HFFc6 (cell line): ENCODE results near the gene PPP1R14B. TPM values are rescaled to one million over a fixed set of nuclear protein-coding genes. Genes with fewer than 3 reads are reported as not detected.

Experiments used
- DNase-seq: peaks from one replicate; pipeline ENCODE4 v3.0.0-alpha.2; 2018
- H3K27ac Mint-ChIP-seq: 2 replicates; pipeline ENCODE4 v1.8.0; 2020; ENCODE audit warnings: mild to moderate bottlenecking, mixed read lengths
- H3K27me3 Mint-ChIP-seq: 2 replicates; pipeline ENCODE4 v1.8.0; 2021; ENCODE audit warnings: mild to moderate bottlenecking, moderate library complexity, mixed read lengths; ENCODE audit not compliant: insufficient read depth
- H3K36me3 Mint-ChIP-seq: 2 replicates; pipeline ENCODE4 v1.8.0; 2021; ENCODE audit warnings: low read depth, mixed read lengths
- H3K4me1 Mint-ChIP-seq: 2 replicates; pipeline ENCODE4 v1.8.0; 2020; ENCODE audit warnings: low read depth, mixed read lengths
- H3K4me3 Mint-ChIP-seq: 2 replicates; pipeline ENCODE4 v1.8.0; 2020; ENCODE audit warnings: mild to moderate bottlenecking, moderate library complexity, mixed read lengths
- H3K9me3 Mint-ChIP-seq: 2 replicates; pipeline ENCODE4 v1.8.0; 2020; ENCODE audit warnings: mild to moderate bottlenecking, mixed read lengths
- total RNA-seq, 6 experiments: library from RNA; stranded (reverse); fragmentation: NEBNext Ultra II Directional; extraction: Animal tissue kit (Norgen Biotek cat#: 25700); gene quantifications; 2 replicates in 1 of 6; 3 replicates in 5 of 6; pipeline ENCODE4 v1.2.3, GENCODE V29; 2021
- TF ChIP-seq, protein P1 (sequence below): fragments of 200-600 bp; sonication (generic); IDR thresholded peaks from 2 replicates; pipeline ENCODE4 v1.5.0; 2021; ENCODE audit warnings: antibody characterized with exemption, mild to moderate bottlenecking

Gene PPP1R14B
- total RNA-seq, 6 experiments from 2014 or later, result 386 to 478 (median 429) TPM

DNA sequence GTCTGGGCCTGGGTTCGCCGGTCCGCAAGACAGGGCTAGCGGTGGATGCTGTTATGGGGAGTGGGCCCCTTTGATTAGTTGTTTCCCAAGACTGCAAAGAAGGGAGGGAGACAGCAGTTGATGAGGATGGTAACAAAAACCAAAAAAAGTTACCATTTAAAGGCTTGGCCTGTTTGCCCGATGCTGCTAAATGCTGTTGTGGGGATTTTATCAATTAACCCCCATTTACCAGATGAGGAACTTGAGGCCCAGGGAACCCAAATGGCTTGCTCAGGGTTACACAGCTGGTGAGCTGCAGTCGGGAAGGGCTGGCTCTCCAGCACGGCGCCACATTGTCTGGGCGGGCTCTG, 24.1 kb downstream of the PPP1R14B start:
- Mint-ChIP-seq H3K4me3 (no peak overlapping the region), H3K27ac (no peak overlapping the region), H3K27me3 (no peaks in the 10 kb centered on the region; the same call in 1 of the 2 replicates), H3K4me1 (peaks cover 23% of the 10 kb centered on the region), H3K9me3 (no peaks in the 10 kb centered on the region), H3K36me3 (no peaks in the 10 kb centered on the region; the same call in 1 of the 2 replicates)
- TF ChIP-seq, protein P1, sequence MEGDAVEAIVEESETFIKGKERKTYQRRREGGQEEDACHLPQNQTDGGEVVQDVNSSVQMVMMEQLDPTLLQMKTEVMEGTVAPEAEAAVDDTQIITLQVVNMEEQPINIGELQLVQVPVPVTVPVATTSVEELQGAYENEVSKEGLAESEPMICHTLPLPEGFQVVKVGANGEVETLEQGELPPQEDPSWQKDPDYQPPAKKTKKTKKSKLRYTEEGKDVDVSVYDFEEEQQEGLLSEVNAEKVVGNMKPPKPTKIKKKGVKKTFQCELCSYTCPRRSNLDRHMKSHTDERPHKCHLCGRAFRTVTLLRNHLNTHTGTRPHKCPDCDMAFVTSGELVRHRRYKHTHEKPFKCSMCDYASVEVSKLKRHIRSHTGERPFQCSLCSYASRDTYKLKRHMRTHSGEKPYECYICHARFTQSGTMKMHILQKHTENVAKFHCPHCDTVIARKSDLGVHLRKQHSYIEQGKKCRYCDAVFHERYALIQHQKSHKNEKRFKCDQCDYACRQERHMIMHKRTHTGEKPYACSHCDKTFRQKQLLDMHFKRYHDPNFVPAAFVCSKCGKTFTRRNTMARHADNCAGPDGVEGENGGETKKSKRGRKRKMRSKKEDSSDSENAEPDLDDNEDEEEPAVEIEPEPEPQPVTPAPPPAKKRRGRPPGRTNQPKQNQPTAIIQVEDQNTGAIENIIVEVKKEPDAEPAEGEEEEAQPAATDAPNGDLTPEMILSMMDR, result no peak
- DNase-seq, result no peak

- no peak for DNase-seq
- Mint-ChIP-seq H3K27ac (no peak overlapping the region), H3K4me1 (peaks cover 13% of the 10 kb centered on the region), H3K9me3 (no peaks in the 10 kb centered on the region), H3K36me3 (no peaks in the 10 kb centered on the region; the same call in 1 of the 2 replicates), H3K27me3 (no peaks in the 10 kb centered on the region; the same call in 1 of the 2 replicates), H3K4me3 (no peak overlapping the region)
- TF ChIP-seq, protein P1, result no peak
These were observed 25.9 kb downstream of the PPP1R14B start for GRCh38 chr11:64220798-64221197.

GRCh38 chr11:64220271-64220670, 26.5 kb downstream of the PPP1R14B start:
- Mint-ChIP-seq H3K4me1 (peaks cover 16% of the 10 kb centered on the region), H3K36me3 (peaks cover under 1% of the 10 kb centered on the region), H3K27ac (no peak overlapping the region), H3K27me3 (no peaks in the 10 kb centered on the region; the same call in 1 of the 2 replicates), H3K4me3 (no peak overlapping the region), H3K9me3 (no peaks in the 10 kb centered on the region)
- no peak for DNase-seq
- TF ChIP-seq, protein P1, result no peak

DNA sequence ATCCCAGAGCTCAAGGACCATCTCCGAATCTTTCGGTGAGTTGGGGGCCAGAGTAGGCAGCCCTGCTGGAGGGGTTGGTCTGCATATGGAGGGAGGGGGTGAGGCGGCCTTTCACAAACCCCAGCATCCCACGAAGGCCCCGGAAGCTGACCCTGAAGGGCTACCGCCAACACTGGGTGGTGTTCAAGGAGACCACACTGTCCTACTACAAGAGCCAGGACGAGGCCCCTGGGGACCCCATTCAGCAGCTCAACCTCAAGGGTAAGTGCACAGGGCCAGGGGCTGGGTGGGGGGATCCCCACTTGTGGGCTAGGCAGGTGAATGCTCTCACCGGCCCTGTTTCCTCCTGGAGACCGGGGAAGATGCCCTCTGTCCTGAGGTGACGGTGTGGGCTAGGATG, 27.0 kb downstream of the PPP1R14B start:
- H3K4me3 Mint-ChIP-seq, result no peak overlapping the region
- H3K27me3 Mint-ChIP-seq, result no peaks in the 10 kb centered on the region; the same call in none of the 2 replicates
- TF ChIP-seq, protein P1, result no peak
- H3K36me3 Mint-ChIP-seq, result peaks cover 6% of the 10 kb centered on the region; the same call in 1 of the 2 replicates
- H3K9me3 Mint-ChIP-seq, result no peaks in the 10 kb centered on the region
- peaks cover 16% of the 10 kb centered on the region for H3K4me1 Mint-ChIP-seq
- no peak overlapping the region for H3K27ac Mint-ChIP-seq
- DNase-seq, result no peak

DNA sequence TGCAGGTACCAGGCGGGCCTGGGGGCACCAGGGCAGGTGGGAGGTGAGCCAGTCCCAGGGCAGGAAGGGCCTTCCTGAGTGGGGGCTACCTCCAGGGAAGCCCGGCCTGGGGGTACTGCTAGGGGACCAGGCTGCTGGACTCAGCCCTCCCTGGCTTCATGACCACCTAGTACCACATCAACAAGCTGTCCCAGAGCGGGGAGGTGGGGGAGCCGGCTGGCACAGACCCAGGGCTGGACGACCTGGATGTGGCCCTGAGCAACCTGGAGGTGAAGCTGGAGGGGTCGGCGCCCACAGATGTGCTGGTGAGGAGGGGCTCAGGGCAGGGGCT, 27.4 kb downstream of the PPP1R14B start:
- H3K27me3 Mint-ChIP-seq, result no peaks in the 10 kb centered on the region; the same call in none of the 2 replicates
- H3K4me3 Mint-ChIP-seq, result no peak overlapping the region
- H3K27ac Mint-ChIP-seq, result no peak overlapping the region
- no peaks in the 10 kb centered on the region for H3K9me3 Mint-ChIP-seq
- peaks cover 6% of the 10 kb centered on the region; the same call in 1 of the 2 replicates for H3K36me3 Mint-ChIP-seq
- TF ChIP-seq, protein P1, result no peak
- H3K4me1 Mint-ChIP-seq, result peaks cover 19% of the 10 kb centered on the region
- DNase-seq, result no peak
